Liver (tissue), 10 donors: Measurements from ENCODE around the gene SOCS3. TPM values are rescaled to one million over a fixed set of nuclear protein-coding genes. Genes with fewer than 3 reads are reported as not detected.

Experiments
- DNase-seq: peaks from one replicate; pipeline ENCODE4 v3.0.0-alpha.2; 2017; ENCODE audit warnings: low spot score
- H3K27ac ChIP-seq, 2 donors: one replicate each; pipeline ENCODE4 v1.7.0; 2013; ENCODE audit warnings: inconsistent platforms in 2 of 2, low read length in 2 of 2, control low read depth in 1 of 2, low read depth in 1 of 2, mild to moderate bottlenecking in 1 of 2
- H3K27me3 ChIP-seq, 4 donors: one replicate each; pipeline versions ENCODE4 v1.6.1 to v1.7.0; 2013; ENCODE audit warnings: low read length in 3 of 4, inconsistent platforms in 1 of 4, mild to moderate bottlenecking in 1 of 4, moderate library complexity in 1 of 4; ENCODE audit not compliant: control insufficient read depth in 4 of 4, insufficient read depth in 4 of 4
- H3K36me3 ChIP-seq, 4 donors: one replicate each; pipeline versions ENCODE4 v1.6.1 to v1.7.0; 2013; ENCODE audit warnings: low read length in 3 of 4, mild to moderate bottlenecking in 3 of 4, low read depth in 1 of 4, moderate library complexity in 1 of 4; ENCODE audit not compliant: control insufficient read depth in 4 of 4, insufficient read depth in 3 of 4
- H3K4me1 ChIP-seq, 4 donors: one replicate each; pipeline versions ENCODE4 v1.6.1 to v1.7.0; 2013; ENCODE audit warnings: low read length in 3 of 4, mild to moderate bottlenecking in 3 of 4, moderate library complexity in 1 of 4; ENCODE audit not compliant: control insufficient read depth in 4 of 4, insufficient read depth in 4 of 4
- H3K4me3 ChIP-seq, 3 donors: one replicate each; pipeline versions ENCODE4 v1.6.1 to v1.7.0; 2013; ENCODE audit warnings: low read length in 3 of 3, control low read depth in 1 of 3, low read depth in 1 of 3, mild to moderate bottlenecking in 1 of 3
- H3K9ac ChIP-seq, 2 donors: one replicate each; pipeline ENCODE4 v1.7.0; 2013; ENCODE audit warnings: low read length in 2 of 2, mild to moderate bottlenecking in 2 of 2, moderate library complexity in 2 of 2, control low read depth in 1 of 2, low read depth in 1 of 2
- H3K9me3 ChIP-seq, 4 donors: one replicate each; pipeline versions ENCODE4 v1.6.1 to v1.7.0; 2013; ENCODE audit warnings: low read length in 3 of 4; ENCODE audit not compliant: control insufficient read depth in 4 of 4
- CTCF ChIP-seq: fragments of 150-350 bp; IDR thresholded peaks from 2 replicates; pipeline ENCODE4 v1.5.1; 2017; ENCODE audit warnings: improper control_type of control experiment, low read depth, low read length; ENCODE audit not compliant: missing input control
- EGR1 ChIP-seq, 2 donors: IDR thresholded peaks; 2 replicates each; pipeline ENCODE4 v1.6.1; 2016 to 2018; ENCODE audit warnings: antibody characterized with exemption in 2 of 2, low read depth in 2 of 2
- FOXA1 ChIP-seq: IDR thresholded peaks from 2 replicates; pipeline ENCODE4 v1.6.1; 2016; ENCODE audit warnings: antibody characterized with exemption
- FOXA2 ChIP-seq: IDR thresholded peaks from 2 replicates; pipeline ENCODE4 v1.6.1; 2016; ENCODE audit warnings: antibody characterized with exemption
- GABPA ChIP-seq, 2 donors: IDR thresholded peaks in 1 of 2; conservative IDR thresholded peaks in 1 of 2; 2 replicates each; pipeline ENCODE4 v1.6.1; 2016; ENCODE audit warnings: antibody characterized with exemption in 2 of 2, mild to moderate bottlenecking in 1 of 2, moderate library complexity in 1 of 2
- NR2F2 ChIP-seq: IDR thresholded peaks from 2 replicates; pipeline ENCODE4 v1.6.1; 2016; ENCODE audit warnings: antibody characterized with exemption
- RAD21 ChIP-seq, 2 donors: IDR thresholded peaks; 2 replicates each; pipeline ENCODE4 v1.6.1; 2016; ENCODE audit warnings: antibody characterized with exemption in 2 of 2, mild to moderate bottlenecking in 2 of 2
- RXRA ChIP-seq, 2 donors: IDR thresholded peaks; 2 replicates each; pipeline ENCODE4 v1.6.1; 2017 to 2018; ENCODE audit warnings: antibody characterized with exemption in 2 of 2, mild to moderate bottlenecking in 1 of 2
- TAF1 ChIP-seq: conservative IDR thresholded peaks from 2 replicates; pipeline ENCODE4 v1.6.1; 2016; ENCODE audit warnings: antibody characterized with exemption, mild to moderate bottlenecking
- YY1 ChIP-seq: IDR thresholded peaks from 2 replicates; pipeline ENCODE4 v1.6.1; 2016; ENCODE audit warnings: antibody characterized with exemption, mild to moderate bottlenecking
- ZBTB33 ChIP-seq: IDR thresholded peaks from 2 replicates; pipeline ENCODE4 v1.6.1; 2016; ENCODE audit warnings: antibody characterized with exemption
- WGBS: extraction: QIAGEN DNeasy Blood & Tissue Kit; methylation state at CpG from one replicate; pipeline ENCODE4 v1.1.7; 2013; 5-methylcytosine and 5-hydroxymethylcytosine counted together
- polyA plus RNA-seq, 2 donors: library from polyadenylated mRNA; stranded (reverse) in 1 of 2; unstranded in 1 of 2; fragments of 200-250 nt in 1 of 2; fragments of >200 nt in 1 of 2; fragmentation: Nextera tagmentation in 1 of 2; extraction: Ambion mirVana in 1 of 2; gene quantifications; one replicate each; pipeline versions ENCODE4 v1.2.1 to v1.2.3, GENCODE V29; 2013 to 2015
- small RNA-seq: library from RNA; depleted of rRNA; stranded (forward); fragments of <200 nt; gene quantifications from one replicate; pipeline ENCODE3, GENCODE V24; 2014
- total RNA-seq, 2 donors: library from RNA; depleted of rRNA; stranded (reverse); fragments of >200 nt; gene quantifications; one replicate each; pipeline ENCODE4 v1.2.3, GENCODE V29; 2014
- donor health status: healthy.
- donor health status: healthy.
- donor health status: healthy.
- donor health status: healthy.
- donor health status: healthy.

SOCS3 gene
- total and polyA plus RNA-seq, 4 donors, result 12.2 to 48.0 (median 18.3) TPM

GRCh38 chr17:78307887-78308638, 51.8 kb downstream of the SOCS3 start (continued):
- TF ChIP-seq FOXA1, result no peak
- no peak for TF ChIP-seq ZBTB33
- peak; percentile 93 for TF ChIP-seq YY1
- peak; percentile 59 for TF ChIP-seq CTCF
- TF ChIP-seq RXRA (IDR thresholded peaks at IDR 0.05), result peak; percentile 73 to 89

- H3K9ac ChIP-seq, result no peak overlapping the region
- 81% methylated on average over 1 of the region's 1 CpG for WGBS
Observed at GRCh38 chr17:78306913-78307312, 53.0 kb downstream of the SOCS3 start.

More at GRCh38 chr17:78306913-78307312, 53.0 kb downstream of the SOCS3 start:
- Histone ChIP-seq H3K36me3 (no peaks in the 10 kb centered on the region), H3K27me3 (no peaks in the 10 kb centered on the region), H3K4me3 (no peak overlapping the region), H3K4me1 (peaks cover 3 to 16% (median 8%) of the 10 kb centered on the region in 4 donors), H3K27ac (no peak overlapping the region), H3K9me3 (peaks cover 0 to 2% (median 0%) of the 10 kb centered on the region in 4 donors)
- TF ChIP-seq FOXA2, result no peak
- no peak for TF ChIP-seq RXRA (IDR thresholded peaks at IDR 0.05)
- no peak for TF ChIP-seq ZBTB33
- no peak for TF ChIP-seq TAF1
- TF ChIP-seq EGR1 (IDR thresholded peaks at IDR 0.05; ENCODE audit: low read depth in 2 of 2), result no peak
- TF ChIP-seq CTCF, result no peak
- no peak for TF ChIP-seq GABPA (IDR thresholded peaks at IDR 0.05 in 1 of 2, conservative IDR thresholded peaks at IDR 0.05 in 1 of 2)
- no peak for TF ChIP-seq RAD21 (IDR thresholded peaks at IDR 0.05)
- no peak for TF ChIP-seq NR2F2
- DNase-seq, result no peak

Small RNA genes lying within 50 kb of the gene (small RNA-seq; reads per million reads assigned to genes)
- gene RF00415 (not detected), gene RN7SL236P (not detected)

Other genes starting within 250 kb of the SOCS3 start
- gene TMC6, start 231.3 kb downstream of the SOCS3 start, total RNA-seq, result 10 to 100 TPM; 18.3 to 61.9 TPM
- 1 to 10 TPM; 7.7 to 8.4 TPM for gene TMC6, start 231.3 kb downstream of the SOCS3 start, polyA plus RNA-seq
- 10 to 100 TPM in 1 of 2 donors, 1 to 10 TPM in 1; 7.9 to 14.5 TPM for gene TMC8, start 229.3 kb downstream of the SOCS3 start, total RNA-seq
- gene TMC8, start 229.3 kb downstream of the SOCS3 start, polyA plus RNA-seq, result 1 to 10 TPM; 1.3 to 2.2 TPM
- gene C17orf99, start 213.7 kb downstream of the SOCS3 start, total RNA-seq, result 10 to 100 TPM in 1 of 2 donors, not detected in 1; 98.3 TPM
- gene C17orf99, start 213.7 kb downstream of the SOCS3 start, polyA plus RNA-seq, result not detected
- gene SYNGR2, start 191.5 kb downstream of the SOCS3 start, total RNA-seq, result 10 to 100 TPM; 27.9 to 33.6 TPM
- 10 to 100 TPM; 76.8 to 84.7 TPM for gene SYNGR2, start 191.5 kb downstream of the SOCS3 start, polyA plus RNA-seq
- 10 to 100 TPM in 1 of 2 donors, under 1 TPM in 1; 0.84 to 97.6 TPM for gene TK1, start 173.0 kb downstream of the SOCS3 start, total RNA-seq
- 10 to 100 TPM in 1 of 2 donors, 1 to 10 TPM in 1; 5.9 to 14.2 TPM for gene TK1, start 173.0 kb downstream of the SOCS3 start, polyA plus RNA-seq
- 100 to 1,000 TPM in 1 of 2 donors, 10 to 100 TPM in 1; 73.4 to 201 TPM for gene AFMID, start 172.7 kb downstream of the SOCS3 start, total RNA-seq
- 100 to 1,000 TPM; 112 to 165 TPM for gene AFMID, start 172.7 kb downstream of the SOCS3 start, polyA plus RNA-seq
- gene BIRC5, start 145.8 kb downstream of the SOCS3 start, total RNA-seq, result 10 to 100 TPM in 1 of 2 donors, under 1 TPM in 1; 0.42 to 73.2 TPM
- 1 to 10 TPM; 2.2 to 3.9 TPM for gene BIRC5, start 145.8 kb downstream of the SOCS3 start, polyA plus RNA-seq
- not detected for gene TMEM235, start 128.4 kb downstream of the SOCS3 start, total RNA-seq
- gene TMEM235, start 128.4 kb downstream of the SOCS3 start, polyA plus RNA-seq, result under 1 TPM in 1 of 2 donors, not detected in 1; 0.02 TPM
- 10 to 100 TPM; 13.5 to 24.1 TPM for gene PGS1, start 18.6 kb upstream of the SOCS3 start, total RNA-seq
- gene PGS1, start 18.6 kb upstream of the SOCS3 start, polyA plus RNA-seq, result 10 to 100 TPM in 1 of 2 donors, 1 to 10 TPM in 1; 8.1 to 10.9 TPM
- gene DNAH17, start 217.3 kb upstream of the SOCS3 start, total RNA-seq, result under 1 TPM in 1 of 2 donors, not detected in 1; 0.09 TPM
- under 1 TPM in 1 of 2 donors, not detected in 1; 0.79 TPM for gene DNAH17, start 217.3 kb upstream of the SOCS3 start, polyA plus RNA-seq